MCF 10A (cell line): Measurements from ENCODE around the gene CEP170B. TPM values are rescaled to one million over a fixed set of nuclear protein-coding genes. Genes with fewer than 3 reads are reported as not detected.

Experiments used
- BruUV-seq: library from RNA; stranded (reverse); fragments of 400-500 nt; replicated peaks from 2 replicates; lab custom pipeline; 2021; lab: Mats Ljungman, UMichigan
- CTCF ChIA-PET: fragments of 300-600 bp; sonication (Branson Sonifier 250); formaldehyde crosslinking; extraction: SDS; loops from one replicate; lab custom pipeline; 2021; ENCODE audit warnings: antibody characterized with exemption, inconsistent platforms; lab: Yijun Ruan, JAX
- POLR2A ChIA-PET: fragments of 300-600, 350-650 bp; sonication (Branson Sonifier 250); formaldehyde crosslinking; extraction: SDS; loops from one replicate; lab custom pipeline; 2020; ENCODE audit warnings: antibody characterized with exemption, inconsistent platforms; lab: Yijun Ruan, JAX
- DNase-seq: peaks from one replicate; pipeline ENCODE4 v3.0.0-alpha.2; 2018; ENCODE audit not compliant: unreplicated experiment
- H3K27ac Mint-ChIP-seq: one replicate; pipeline ENCODE4 v1.8.0; 2022; ENCODE audit warnings: mild to moderate bottlenecking, low read depth, mixed read lengths; ENCODE audit not compliant: unreplicated experiment
- H3K27me3 Mint-ChIP-seq: one replicate; pipeline ENCODE4 v1.8.0; 2022; ENCODE audit warnings: mixed read lengths; ENCODE audit not compliant: insufficient read depth, unreplicated experiment
- H3K36me3 Mint-ChIP-seq: one replicate; pipeline ENCODE4 v1.8.0; 2022; ENCODE audit warnings: mild to moderate bottlenecking, moderate library complexity, mixed read lengths; ENCODE audit not compliant: insufficient read depth, unreplicated experiment
- H3K4me1 Mint-ChIP-seq: one replicate; pipeline ENCODE4 v1.8.0; 2022; ENCODE audit warnings: mixed read lengths; ENCODE audit not compliant: insufficient read depth, unreplicated experiment
- H3K4me3 Mint-ChIP-seq: one replicate; pipeline ENCODE4 v1.8.0; 2022; ENCODE audit warnings: mild to moderate bottlenecking, moderate library complexity, mixed read lengths; ENCODE audit not compliant: unreplicated experiment
- H3K9me3 Mint-ChIP-seq: one replicate; pipeline ENCODE4 v1.8.0; 2022; ENCODE audit warnings: mixed read lengths; ENCODE audit not compliant: unreplicated experiment
- intact Hi-C: fragments of 100-400 bp; cut with micrococcal nuclease; formaldehyde crosslinking; loops from 2 replicates; pipeline ENCODE4 v1.14.1; 2022
- total RNA-seq: library from RNA; stranded (reverse); gene quantifications from 2 replicates; pipeline ENCODE4 v1.2.3, GENCODE V29; 2022
- TF ChIP-seq, protein P1 (sequence below): fragments of 200-600 bp; IDR thresholded peaks from one replicate; pipeline ENCODE4 v1.8.0; 2022; ENCODE audit warnings: antibody characterized with exemption, mild to moderate bottlenecking; ENCODE audit not compliant: unreplicated experiment

CEP170B gene
- total RNA-seq, 1 experiment from 2014 or later: 77.4 TPM

DNA sequence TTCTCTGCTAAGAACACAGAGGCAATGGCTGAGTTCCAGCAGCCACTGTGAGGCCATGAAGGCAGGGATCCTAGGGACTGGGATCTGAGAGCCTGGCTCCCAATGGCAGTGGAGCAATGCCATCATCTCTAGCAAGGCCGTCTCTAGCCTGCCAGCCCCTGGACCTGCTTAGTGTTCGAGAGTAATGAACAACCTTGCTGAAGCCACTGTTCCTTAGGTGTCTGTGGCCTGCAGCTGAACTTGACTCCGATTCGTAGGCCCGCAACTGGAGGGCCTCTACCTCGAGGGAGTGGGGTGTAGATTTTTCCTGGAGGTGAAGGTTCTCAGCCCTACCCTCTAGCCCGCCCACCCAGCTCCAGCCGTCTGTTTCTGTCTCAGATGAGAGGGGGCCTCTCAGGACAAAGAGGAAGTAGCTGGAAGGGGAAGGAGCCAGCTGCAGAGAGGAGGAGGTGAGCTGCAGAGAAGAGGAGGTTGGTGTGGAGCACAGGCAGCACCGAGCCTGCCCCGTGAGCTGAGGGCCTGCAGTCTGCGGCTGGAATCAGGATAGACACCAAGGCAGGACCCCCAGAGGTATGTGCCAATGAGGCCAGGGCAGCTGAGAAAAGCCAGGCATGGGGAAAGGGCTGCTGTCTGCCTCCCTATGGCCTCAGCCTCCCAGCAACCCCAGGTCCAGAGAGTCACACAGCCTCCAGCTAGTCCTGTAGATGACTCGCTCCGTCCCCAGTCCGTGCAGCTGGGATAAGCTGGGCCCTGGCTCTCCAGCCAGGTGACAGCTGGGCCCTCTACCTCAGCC, 59.5 kb downstream of the CEP170B start, which contains the start of gene PLD4:
Gene PLD4 (plus strand): TSS at position 459 of the 793 bp plus-strand sequence. CDS start 2,262 bp downstream, outside the sequence.
- H3K27ac Mint-ChIP-seq: no peak within 1 kb of the TSS
- BruUV-seq: no TSS peak
- no peaks in the 10 kb centered on the region for H3K27me3 Mint-ChIP-seq
- no peak for DNase-seq
- TF ChIP-seq, protein P1, sequence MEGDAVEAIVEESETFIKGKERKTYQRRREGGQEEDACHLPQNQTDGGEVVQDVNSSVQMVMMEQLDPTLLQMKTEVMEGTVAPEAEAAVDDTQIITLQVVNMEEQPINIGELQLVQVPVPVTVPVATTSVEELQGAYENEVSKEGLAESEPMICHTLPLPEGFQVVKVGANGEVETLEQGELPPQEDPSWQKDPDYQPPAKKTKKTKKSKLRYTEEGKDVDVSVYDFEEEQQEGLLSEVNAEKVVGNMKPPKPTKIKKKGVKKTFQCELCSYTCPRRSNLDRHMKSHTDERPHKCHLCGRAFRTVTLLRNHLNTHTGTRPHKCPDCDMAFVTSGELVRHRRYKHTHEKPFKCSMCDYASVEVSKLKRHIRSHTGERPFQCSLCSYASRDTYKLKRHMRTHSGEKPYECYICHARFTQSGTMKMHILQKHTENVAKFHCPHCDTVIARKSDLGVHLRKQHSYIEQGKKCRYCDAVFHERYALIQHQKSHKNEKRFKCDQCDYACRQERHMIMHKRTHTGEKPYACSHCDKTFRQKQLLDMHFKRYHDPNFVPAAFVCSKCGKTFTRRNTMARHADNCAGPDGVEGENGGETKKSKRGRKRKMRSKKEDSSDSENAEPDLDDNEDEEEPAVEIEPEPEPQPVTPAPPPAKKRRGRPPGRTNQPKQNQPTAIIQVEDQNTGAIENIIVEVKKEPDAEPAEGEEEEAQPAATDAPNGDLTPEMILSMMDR: no peak
- intact Hi-C loops: no loop called here
- H3K36me3 Mint-ChIP-seq: no peaks in the 10 kb centered on the region
- ChIA-PET POLR2A (no interaction called here), CTCF (interaction anchor here (0.8 kb wide), 1 partner anchor 121 kb away, joined by 4 read pairs; no protein-coding TSS in a partner anchor)
- no peak within 1 kb of the TSS for H3K4me3 Mint-ChIP-seq
- no peaks in the 10 kb centered on the region for H3K9me3 Mint-ChIP-seq
- no peaks in the 10 kb centered on the region for H3K4me1 Mint-ChIP-seq

DNA sequence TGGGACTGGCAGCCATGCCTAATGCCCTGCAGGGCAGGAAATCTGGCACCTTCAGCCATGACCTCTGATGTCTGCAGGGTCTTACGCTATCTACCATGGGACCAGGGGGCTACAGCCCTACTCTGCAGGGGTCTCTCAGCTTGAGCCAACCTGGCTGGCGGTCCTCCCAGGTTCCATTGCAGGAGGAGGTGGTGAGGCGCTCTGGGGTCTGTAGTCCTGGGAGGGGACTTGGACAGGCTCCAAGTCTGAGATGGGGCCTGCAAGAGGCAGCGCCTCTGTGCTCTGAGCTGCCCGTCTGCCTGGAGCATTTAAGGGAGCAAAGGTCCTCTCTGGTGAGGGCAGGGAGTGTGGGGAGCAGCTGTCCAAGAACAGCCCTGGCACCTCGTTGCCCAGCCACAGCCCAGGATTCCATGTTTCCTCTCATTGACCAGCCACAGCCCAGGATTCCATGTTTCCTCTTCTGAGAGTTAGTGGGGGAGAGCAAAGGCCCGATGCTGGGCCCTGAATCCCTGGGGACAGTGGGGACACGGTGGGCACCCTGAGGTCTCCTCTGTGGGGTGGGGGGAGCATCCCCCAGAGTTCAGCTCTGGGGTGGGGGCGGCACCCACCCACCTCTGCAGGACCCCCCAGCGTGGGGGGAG, 60.3 kb downstream of the CEP170B start:
- H3K4me1 Mint-ChIP-seq: no peaks in the 10 kb centered on the region
- BruUV-seq: no TSS peak

DNA sequence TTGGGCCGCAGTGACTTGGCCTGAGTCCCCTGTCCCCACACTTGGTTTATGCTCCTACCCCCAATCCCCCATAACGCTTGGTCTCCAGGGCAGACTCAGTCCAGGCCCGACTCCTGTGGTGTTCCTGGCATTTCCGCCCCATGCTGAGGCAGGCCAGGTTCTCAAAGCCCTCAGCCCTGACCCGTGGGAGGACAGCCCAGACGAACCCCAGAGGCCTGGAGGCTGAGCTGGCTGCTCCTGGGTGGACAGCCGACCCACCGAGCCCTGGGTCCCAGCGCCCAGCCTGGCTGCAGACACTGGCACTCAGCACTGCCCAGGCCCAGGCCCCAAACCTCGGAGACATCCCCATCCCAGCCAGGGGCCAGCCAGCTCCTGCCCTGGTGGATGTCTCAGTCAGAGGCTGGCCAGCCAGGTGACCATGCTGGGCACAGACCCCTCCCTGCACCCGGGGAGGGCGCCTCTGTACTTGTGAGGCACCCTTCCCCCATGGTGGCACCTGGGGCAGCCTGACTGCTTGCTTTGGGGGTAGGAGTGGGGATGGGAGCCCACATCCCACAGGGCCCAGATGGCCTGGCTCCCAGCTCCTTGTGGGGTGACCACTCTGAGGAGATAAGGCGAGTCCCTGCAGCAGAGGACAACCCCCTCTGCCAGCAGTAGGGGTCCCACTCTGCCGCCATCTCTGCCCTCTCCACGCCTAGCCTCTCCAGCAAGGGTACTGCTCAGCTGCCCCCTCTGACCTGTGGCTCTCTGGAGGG, 61.0 kb downstream of the CEP170B start:
- intact Hi-C loops: no loop called here
- CTCF ChIA-PET: no interaction called here
- H3K9me3 Mint-ChIP-seq: no peaks in the 10 kb centered on the region
- no peak overlapping the region for H3K4me3 Mint-ChIP-seq
- no peak overlapping the region for H3K27ac Mint-ChIP-seq
- no peak for DNase-seq
- TF ChIP-seq, protein P1: no peak
- no TSS peak for BruUV-seq
- no peaks in the 10 kb centered on the region for H3K36me3 Mint-ChIP-seq
- POLR2A ChIA-PET: no interaction called here
- no peaks in the 10 kb centered on the region for H3K4me1 Mint-ChIP-seq
- H3K27me3 Mint-ChIP-seq: no peaks in the 10 kb centered on the region

More for the DNA sequence above, 60.3 kb downstream of the CEP170B start:
- no peak for DNase-seq
- no peaks in the 10 kb centered on the region for H3K36me3 Mint-ChIP-seq
- no peak overlapping the region for H3K27ac Mint-ChIP-seq
- TF ChIP-seq, protein P1: no peak
- intact Hi-C loops: no loop called here
- H3K4me3 Mint-ChIP-seq: no peak overlapping the region
- POLR2A ChIA-PET: no interaction called here
- no peaks in the 10 kb centered on the region for H3K9me3 Mint-ChIP-seq
- H3K27me3 Mint-ChIP-seq: no peaks in the 10 kb centered on the region
- CTCF ChIA-PET: interaction anchor here (0.8 kb wide), 1 partner anchor 120 kb away, joined by 4 read pairs; no protein-coding TSS in a partner anchor
